ENCODE results near the gene RNF4.
A peak's percentile ranks its signal among the peaks of the same experiment; 100 is the strongest.
"Not testable (repeated sequence)": the region's sequence is repeated elsewhere in the genome, so short reads cannot be mapped to it uniquely, and the experiment has no call there.

Gene RNF4

GRCh38 chr4:2534904-2535375 is 66.0 kb downstream of the RNF4 start:
- H3K36me3 ChIP-seq (ENCODE audit: insufficient read depth, low read length): no peaks in the 10 kb centered on the region
- H3K9me3 ChIP-seq (replicated peaks; ENCODE audit: low read length): no peaks in the 10 kb centered on the region
- H3K9ac ChIP-seq (ENCODE audit: low read depth, low read length): peak overlapping the region; percentile 97
- peak overlapping the region; percentile 93 for H3K4me2 ChIP-seq (ENCODE audit: low read length)
- peaks cover 12% of the 10 kb centered on the region for H3K4me1 ChIP-seq (ENCODE audit: control insufficient read depth, insufficient read depth, low read length)
- H3K27me3 ChIP-seq (ENCODE audit: control insufficient read depth, insufficient read depth, low read length): no peaks in the 10 kb centered on the region
- peak overlapping the region; percentile 74 for H3K4me3 ChIP-seq (ENCODE audit: low read length)

- Histone ChIP-seq H3K4me1 (ENCODE audit: control insufficient read depth, insufficient read depth, low read length) (peaks cover 12% of the 10 kb centered on the region), H3K9ac (ENCODE audit: low read depth, low read length) (peak overlapping the region; percentile 97), H3K4me3 (ENCODE audit: low read length) (peak overlapping the region; percentile 74), H3K4me2 (ENCODE audit: low read length) (peak overlapping the region; percentile 93), H3K27me3 (ENCODE audit: control insufficient read depth, insufficient read depth, low read length) (no peaks in the 10 kb centered on the region), H3K9me3 (replicated peaks; ENCODE audit: low read length) (no peaks in the 10 kb centered on the region), H3K36me3 (ENCODE audit: insufficient read depth, low read length) (no peaks in the 10 kb centered on the region)
Measured at GRCh38 chr4:2535376-2536192, 66.7 kb downstream of the RNF4 start.

- Histone ChIP-seq H3K4me2 (ENCODE audit: low read length) (peak within 1 kb of the TSS; percentile 98), H3K9ac (ENCODE audit: low read depth, low read length) (peak within 1 kb of the TSS; percentile 97), H3K4me3 (ENCODE audit: low read length) (peak within 1 kb of the TSS; percentile 97), H3K36me3 (ENCODE audit: insufficient read depth, low read length) (no peaks in the 10 kb centered on the region), H3K27me3 (ENCODE audit: control insufficient read depth, insufficient read depth, low read length) (no peaks in the 10 kb centered on the region), H3K4me1 (ENCODE audit: control insufficient read depth, insufficient read depth, low read length) (peaks cover 12% of the 10 kb centered on the region), H3K9me3 (replicated peaks; ENCODE audit: low read length) (no peaks in the 10 kb centered on the region)
Measured at GRCh38 chr4:2536193-2537010, 67.5 kb downstream of the RNF4 start, which contains the start of gene FAM193A. FAM193A (plus strand) TSS chr4:2536647; CDS start chr4:2536916, 269 bp downstream.

- Histone ChIP-seq H3K9ac (ENCODE audit: low read depth, low read length) (peak overlapping the region; percentile 93), H3K4me3 (ENCODE audit: low read length) (peak overlapping the region; percentile 97), H3K4me2 (ENCODE audit: low read length) (peak overlapping the region; percentile 98), H3K36me3 (ENCODE audit: insufficient read depth, low read length) (no peaks in the 10 kb centered on the region), H3K9me3 (replicated peaks; ENCODE audit: low read length) (no peaks in the 10 kb centered on the region), H3K27me3 (ENCODE audit: control insufficient read depth, insufficient read depth, low read length) (no peaks in the 10 kb centered on the region), H3K4me1 (ENCODE audit: control insufficient read depth, insufficient read depth, low read length) (peaks cover 12% of the 10 kb centered on the region)
Measured at GRCh38 chr4:2537011-2537830, 68.3 kb downstream of the RNF4 start.

DNA sequence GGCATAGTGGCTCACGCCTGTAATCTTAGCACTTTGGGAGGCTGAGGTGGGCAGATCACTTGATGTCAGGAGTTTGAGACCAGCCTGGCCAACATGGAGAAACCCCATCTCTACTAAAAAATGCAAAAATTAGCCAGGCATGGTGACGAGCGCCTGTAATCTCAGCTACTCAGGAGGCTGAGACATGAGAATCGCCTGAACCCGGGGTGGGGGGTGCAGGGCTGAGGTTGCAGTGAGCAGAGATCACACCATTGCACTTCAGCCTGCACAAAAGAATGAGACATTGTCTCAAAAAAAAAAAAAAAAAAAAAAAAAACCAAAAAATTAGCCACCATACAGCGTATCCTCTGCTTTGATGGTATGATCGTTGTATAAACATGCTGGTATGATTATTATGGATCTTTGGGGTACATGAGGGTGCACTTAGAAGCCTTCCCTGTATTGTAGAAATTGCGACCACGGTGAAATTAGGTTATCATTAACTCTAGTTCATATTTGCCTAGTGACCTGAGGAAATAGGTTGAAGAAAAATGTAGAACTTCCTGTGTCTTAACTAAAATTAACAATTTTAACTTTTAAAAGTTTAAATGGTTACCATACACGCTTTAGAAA is 74.8 kb downstream of the RNF4 start:
- H3K4me3 ChIP-seq (ENCODE audit: low read length); H3K4me2 ChIP-seq (ENCODE audit: low read length); H3K36me3 ChIP-seq (ENCODE audit: insufficient read depth, low read length); H3K9ac ChIP-seq (ENCODE audit: low read depth, low read length); H3K9me3 ChIP-seq (replicated peaks; ENCODE audit: low read length); H3K4me1 ChIP-seq (ENCODE audit: control insufficient read depth, insufficient read depth, low read length); H3K27me3 ChIP-seq (ENCODE audit: control insufficient read depth, insufficient read depth, low read length): not testable (repeated sequence)

DNA sequence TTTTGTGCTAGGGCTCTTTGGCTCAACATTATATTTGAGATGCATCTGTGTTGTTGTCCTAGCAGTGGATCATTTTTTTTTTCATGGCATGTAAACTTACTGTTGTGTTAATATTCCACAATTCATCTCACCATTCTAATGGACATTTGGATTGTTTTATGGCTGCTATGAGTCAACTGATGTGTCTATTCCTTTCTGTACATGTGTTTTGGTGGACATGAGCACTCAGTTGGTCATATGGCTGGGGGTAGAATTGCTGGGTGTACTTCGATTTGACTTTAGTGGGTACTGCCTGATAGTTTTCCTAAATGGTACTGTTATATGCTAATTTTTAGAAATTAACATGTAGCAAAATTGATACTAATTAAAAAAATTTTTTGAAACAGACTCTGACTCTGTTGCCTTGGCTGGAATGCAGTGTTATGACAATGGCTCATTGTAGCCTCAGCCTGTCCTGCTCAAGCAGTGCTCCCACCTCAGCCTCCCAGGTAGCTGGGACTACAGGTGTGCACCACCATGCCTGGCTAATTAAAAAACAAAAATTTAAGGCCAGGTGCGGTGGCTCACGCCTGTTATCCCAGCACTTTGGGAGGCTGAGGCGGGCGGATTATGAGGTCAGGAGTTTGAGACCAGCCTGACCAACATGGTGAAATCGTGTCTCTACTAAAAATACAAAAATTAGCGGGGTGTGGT is 76.6 kb downstream of the RNF4 start:
- Histone ChIP-seq H3K9ac (ENCODE audit: low read depth, low read length) (no peak overlapping the region), H3K9me3 (replicated peaks; ENCODE audit: low read length) (no peaks in the 10 kb centered on the region), H3K27me3 (ENCODE audit: control insufficient read depth, insufficient read depth, low read length) (no peaks in the 10 kb centered on the region), H3K4me2 (ENCODE audit: low read length) (no peak overlapping the region), H3K36me3 (ENCODE audit: insufficient read depth, low read length) (no peaks in the 10 kb centered on the region), H3K4me3 (ENCODE audit: low read length) (no peak overlapping the region), H3K4me1 (ENCODE audit: control insufficient read depth, insufficient read depth, low read length) (no peaks in the 10 kb centered on the region)

GRCh38 chr4:2546286-2546823 is 77.4 kb downstream of the RNF4 start:
- H3K27me3 ChIP-seq (ENCODE audit: control insufficient read depth, insufficient read depth, low read length): no peaks in the 10 kb centered on the region
- no peak overlapping the region for H3K4me2 ChIP-seq (ENCODE audit: low read length)
- H3K9me3 ChIP-seq (replicated peaks; ENCODE audit: low read length): no peaks in the 10 kb centered on the region
- H3K36me3 ChIP-seq (ENCODE audit: insufficient read depth, low read length): no peaks in the 10 kb centered on the region
- H3K9ac ChIP-seq (ENCODE audit: low read depth, low read length): no peak overlapping the region
- H3K4me3 ChIP-seq (ENCODE audit: low read length): no peak overlapping the region
- H3K4me1 ChIP-seq (ENCODE audit: control insufficient read depth, insufficient read depth, low read length): no peaks in the 10 kb centered on the region

DNA sequence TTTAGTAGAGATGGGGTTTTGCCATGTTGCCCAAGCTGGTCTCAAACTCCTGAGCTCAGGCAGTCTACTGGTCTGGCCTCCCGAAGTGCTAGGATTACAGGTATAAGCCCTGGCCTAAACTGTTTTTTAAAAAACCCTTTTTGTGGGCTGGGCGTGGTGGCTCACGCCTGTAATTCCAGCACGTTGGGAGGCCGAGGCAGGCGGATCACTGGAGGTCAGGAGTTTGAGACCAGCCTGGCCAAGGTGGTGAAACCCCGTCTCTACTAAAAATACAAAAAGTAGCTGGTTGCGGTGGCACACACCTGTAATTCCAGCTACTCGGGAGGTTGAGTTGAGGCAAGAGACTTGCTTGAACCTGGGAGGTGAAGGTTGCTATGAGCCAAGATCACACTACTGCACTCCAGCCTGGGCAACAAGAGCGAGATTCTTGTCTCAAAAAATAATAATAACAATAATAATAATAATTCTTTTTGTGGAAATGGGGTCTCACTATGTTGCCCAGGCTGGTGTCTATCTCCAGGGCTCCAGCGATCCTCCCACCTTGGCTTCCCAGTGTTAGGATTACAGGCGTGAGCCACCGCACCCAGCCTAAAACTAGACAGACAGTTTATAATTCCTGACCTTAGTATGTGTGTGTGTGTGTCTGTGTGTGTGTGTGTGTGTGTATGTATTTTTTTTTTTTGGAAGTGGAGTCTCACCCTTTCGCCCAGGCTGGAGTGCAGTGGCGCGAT is 78.2 kb downstream of the RNF4 start:
- H3K4me2 ChIP-seq (ENCODE audit: low read length); H3K27me3 ChIP-seq (ENCODE audit: control insufficient read depth, insufficient read depth, low read length); H3K9me3 ChIP-seq (replicated peaks; ENCODE audit: low read length); H3K4me1 ChIP-seq (ENCODE audit: control insufficient read depth, insufficient read depth, low read length); H3K4me3 ChIP-seq (ENCODE audit: low read length); H3K9ac ChIP-seq (ENCODE audit: low read depth, low read length); H3K36me3 ChIP-seq (ENCODE audit: insufficient read depth, low read length): not testable (repeated sequence)

- no peak overlapping the region for H3K4me3 ChIP-seq (ENCODE audit: low read length)
- H3K9me3 ChIP-seq (replicated peaks; ENCODE audit: low read length): no peaks in the 10 kb centered on the region
- no peaks in the 10 kb centered on the region for H3K4me1 ChIP-seq (ENCODE audit: control insufficient read depth, insufficient read depth, low read length)
- H3K36me3 ChIP-seq (ENCODE audit: insufficient read depth, low read length): no peaks in the 10 kb centered on the region
- no peaks in the 10 kb centered on the region for H3K27me3 ChIP-seq (ENCODE audit: control insufficient read depth, insufficient read depth, low read length)
- no peak overlapping the region for H3K9ac ChIP-seq (ENCODE audit: low read depth, low read length)
- H3K4me2 ChIP-seq (ENCODE audit: low read length): no peak overlapping the region
Measured at GRCh38 chr4:2551118-2551517, 82.2 kb downstream of the RNF4 start.

- no peak overlapping the region for H3K4me3 ChIP-seq (ENCODE audit: low read length)
- H3K27me3 ChIP-seq (ENCODE audit: control insufficient read depth, insufficient read depth, low read length): no peaks in the 10 kb centered on the region
- no peaks in the 10 kb centered on the region for H3K9me3 ChIP-seq (replicated peaks; ENCODE audit: low read length)
- no peak overlapping the region for H3K9ac ChIP-seq (ENCODE audit: low read depth, low read length)
- H3K4me2 ChIP-seq (ENCODE audit: low read length): no peak overlapping the region
- no peaks in the 10 kb centered on the region for H3K4me1 ChIP-seq (ENCODE audit: control insufficient read depth, insufficient read depth, low read length)
- H3K36me3 ChIP-seq (ENCODE audit: insufficient read depth, low read length): no peaks in the 10 kb centered on the region
Measured at GRCh38 chr4:2552806-2553205, 83.9 kb downstream of the RNF4 start.
